ENCODE measurements around the gene IQSEC1. TPM values are rescaled to one million over a fixed set of nuclear protein-coding genes. Genes with fewer than 3 reads are reported as not detected.

The IQSEC1 gene
- total and polyA plus RNA-seq, 10 of the 15 experiments (the other 5 are each of a cell fraction or from before 2014, with no cell fraction given): 0.92 to 55.2 (median 8.5) TPM

- TF ChIP-seq, protein P1, sequence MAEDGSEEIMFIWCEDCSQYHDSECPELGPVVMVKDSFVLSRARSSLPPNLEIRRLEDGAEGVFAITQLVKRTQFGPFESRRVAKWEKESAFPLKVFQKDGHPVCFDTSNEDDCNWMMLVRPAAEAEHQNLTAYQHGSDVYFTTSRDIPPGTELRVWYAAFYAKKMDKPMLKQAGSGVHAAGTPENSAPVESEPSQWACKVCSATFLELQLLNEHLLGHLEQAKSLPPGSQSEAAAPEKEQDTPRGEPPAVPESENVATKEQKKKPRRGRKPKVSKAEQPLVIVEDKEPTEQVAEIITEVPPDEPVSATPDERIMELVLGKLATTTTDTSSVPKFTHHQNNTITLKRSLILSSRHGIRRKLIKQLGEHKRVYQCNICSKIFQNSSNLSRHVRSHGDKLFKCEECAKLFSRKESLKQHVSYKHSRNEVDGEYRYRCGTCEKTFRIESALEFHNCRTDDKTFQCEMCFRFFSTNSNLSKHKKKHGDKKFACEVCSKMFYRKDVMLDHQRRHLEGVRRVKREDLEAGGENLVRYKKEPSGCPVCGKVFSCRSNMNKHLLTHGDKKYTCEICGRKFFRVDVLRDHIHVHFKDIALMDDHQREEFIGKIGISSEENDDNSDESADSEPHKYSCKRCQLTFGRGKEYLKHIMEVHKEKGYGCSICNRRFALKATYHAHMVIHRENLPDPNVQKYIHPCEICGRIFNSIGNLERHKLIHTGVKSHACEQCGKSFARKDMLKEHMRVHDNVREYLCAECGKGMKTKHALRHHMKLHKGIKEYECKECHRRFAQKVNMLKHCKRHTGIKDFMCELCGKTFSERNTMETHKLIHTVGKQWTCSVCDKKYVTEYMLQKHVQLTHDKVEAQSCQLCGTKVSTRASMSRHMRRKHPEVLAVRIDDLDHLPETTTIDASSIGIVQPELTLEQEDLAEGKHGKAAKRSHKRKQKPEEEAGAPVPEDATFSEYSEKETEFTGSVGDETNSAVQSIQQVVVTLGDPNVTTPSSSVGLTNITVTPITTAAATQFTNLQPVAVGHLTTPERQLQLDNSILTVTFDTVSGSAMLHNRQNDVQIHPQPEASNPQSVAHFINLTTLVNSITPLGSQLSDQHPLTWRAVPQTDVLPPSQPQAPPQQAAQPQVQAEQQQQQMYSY (CRISPR knock-in tag; IDR thresholded peaks at IDR 0.05): no peak
- TF ChIP-seq IRF4 (IDR thresholded peaks at IDR 0.05; ENCODE audit: low read depth, low read length) (no peak), ZNF384 (IDR thresholded peaks at IDR 0.05; ENCODE audit: borderline replicate concordance, low read depth, low read length) (no peak), GABPA (IDR thresholded peaks at IDR 0.05; ENCODE audit: low read depth) (no peak), LARP7 (IDR thresholded peaks at IDR 0.05) (no peak), NRF1 (conservative IDR thresholded peaks at IDR 0.05; ENCODE audit: low read depth, low read length) (no peak), MXI1 (IDR thresholded peaks at IDR 0.05; ENCODE audit: low read depth, low read length) (no peak), POLR2A (IDR thresholded peaks at IDR 0.05; ENCODE audit: low read depth, low read length) (no peak), GATAD2B (conservative IDR thresholded peaks at IDR 0.05; ENCODE audit: low read depth) (no peak)
- Histone ChIP-seq H3K27me3 (replicated peaks in 1 of 2; ENCODE audit: control insufficient read depth in 2 of 2, insufficient read depth in 2 of 2, low read length in 1 of 2) (no peaks in the 10 kb centered on the region), H3K4me1 (ENCODE audit: control insufficient read depth, insufficient read depth, low read length) (peaks cover under 1% of the 10 kb centered on the region; the same call in 1 of the 2 replicates), H3K36me3 (ENCODE audit: control insufficient read depth in 2 of 2, insufficient read depth in 2 of 2, low read length in 1 of 2) (peaks cover 17 to 49% of the 10 kb centered on the region in 2 experiments; a peak in 3 of 4 replicates), H3K27ac (ENCODE audit: control insufficient read depth, insufficient read depth) (no peak overlapping the region), H3K9ac (ENCODE audit: control insufficient read depth, insufficient read depth, low read length) (no peak overlapping the region), H3K4me3 (no peak overlapping the region), H2AFZ (ENCODE audit: control insufficient read depth, low read depth, low read length) (no peak overlapping the region), H4K20me1 (ENCODE audit: control insufficient read depth, insufficient read depth) (no peaks in the 10 kb centered on the region), H3K79me2 (ENCODE audit: control insufficient read depth, insufficient read depth, low read length) (no peaks in the 10 kb centered on the region), H3K4me2 (ENCODE audit: control insufficient read depth, insufficient read depth) (no peak overlapping the region), H3K9me3 (replicated peaks; ENCODE audit: control insufficient read depth, insufficient read depth, low read length) (no peaks in the 10 kb centered on the region)
- ChIA-PET POLR2A (no interaction called here), CTCF (interaction anchor here (1.1 kb wide), 1 partner anchor 11 kb away, joined by 3 read pairs; no protein-coding TSS in a partner anchor), RAD21 (ENCODE audit: unreplicated experiment) (no interaction called here), SMC1A (ENCODE audit: uncharacterized antibody, unreplicated experiment) (no interaction called here)
- no peak for FAIRE-seq
- intact Hi-C loops (cut with micrococcal nuclease; ENCODE audit: unreplicated experiment) (no loop called here), in situ Hi-C loops (cut with MboI) (no loop called here)
- no TSS peak for BruUV-seq (replicated peaks)
- no peak for DNase-seq (ENCODE audit: low read depth, low spot score)
- 93% methylated on average over 8 of the region's 8 CpGs for WGBS (ENCODE audit: insufficient coverage, insufficient replicate concordance, low lambda C conversion rate, missing lambda C conversion rate)
- no peak for ATAC-seq
These were observed 151.5 kb downstream of the IQSEC1 start for GRCh38 chr3:12921736-12922135.

All from GM12878 (cell line).